Loucy (cell line): ENCODE measurements around the gene NRXN3.

ENCODE experiments used
- H2AFZ ChIP-seq: fragments of 200-600 bp; sonication (generic); 2 replicates; pipeline ENCODE4 v1.6.0; 2016; ENCODE audit warnings: antibody characterized with exemption, mild to moderate bottlenecking, low read length, moderate library complexity
- H3F3A ChIP-seq: fragments of 200-600 bp; 2 replicates; pipeline ENCODE4 v1.6.0; 2016; ENCODE audit warnings: antibody characterized with exemption, low read depth, mild to moderate bottlenecking
- H3K27me3 ChIP-seq: fragments of 200-600 bp; sonication (generic); 2 replicates; pipeline ENCODE4 v1.6.1; 2014; ENCODE audit warnings: low read length, mild to moderate bottlenecking; ENCODE audit not compliant: insufficient read depth, poor library complexity, severe bottlenecking
- H3K36me3 ChIP-seq: fragments of 200-600 bp; sonication (generic); 2 replicates; pipeline ENCODE4 v1.6.1; 2016; ENCODE audit warnings: low read length; ENCODE audit not compliant: insufficient read depth
- H3K4me1 ChIP-seq: fragments of 200-600 bp; sonication (generic); 2 replicates; pipeline ENCODE4 v1.5.1; 2014; ENCODE audit warnings: low read length, mild to moderate bottlenecking; ENCODE audit not compliant: insufficient read depth, poor library complexity, severe bottlenecking
- H3K4me2 ChIP-seq: fragments of 200-600 bp; sonication (generic); 2 replicates; pipeline ENCODE4 v1.6.0; 2014; ENCODE audit warnings: antibody characterized with exemption, low read length, low read depth, mild to moderate bottlenecking; ENCODE audit not compliant: poor library complexity, severe bottlenecking
- H3K4me3 ChIP-seq: fragments of 200-600 bp; sonication (generic); 2 replicates; pipeline ENCODE4 v1.5.1; 2014; ENCODE audit warnings: low read length, mild to moderate bottlenecking, mixed read lengths; ENCODE audit not compliant: poor library complexity, severe bottlenecking
- H3K79me2 ChIP-seq: fragments of 200-600 bp; sonication (generic); 2 replicates; pipeline ENCODE4 v1.6.1; 2014; ENCODE audit warnings: low read length; ENCODE audit not compliant: insufficient read depth
- H3K9ac ChIP-seq: fragments of 200-600 bp; sonication (generic); 2 replicates; pipeline ENCODE4 v1.6.0; 2014; ENCODE audit warnings: mild to moderate bottlenecking, low read depth, low read length, moderate library complexity; ENCODE audit not compliant: poor library complexity, severe bottlenecking
- H3K9me2 ChIP-seq: fragments of 200-600 bp; sonication (generic); replicated peaks from 2 replicates; pipeline ENCODE4 v1.6.1; 2016; ENCODE audit warnings: low read depth, low read length, mixed read lengths
- H3K9me3 ChIP-seq: fragments of 200-600 bp; sonication (generic); 2 replicates; pipeline ENCODE4 v1.6.1; 2014; ENCODE audit warnings: mild to moderate bottlenecking, antibody characterized with exemption, low read length, low read depth; ENCODE audit not compliant: insufficient read depth
- H4K20me1 ChIP-seq: fragments of 200-600 bp; sonication (generic); 2 replicates; pipeline ENCODE4 v1.6.0; 2014; ENCODE audit warnings: antibody characterized with exemption, low read length, mild to moderate bottlenecking; ENCODE audit not compliant: insufficient read depth, poor library complexity, severe bottlenecking
- EZH2phosphoT487 ChIP-seq: fragments of 200-600 bp; IDR thresholded peaks from 2 replicates; pipeline ENCODE4 v1.6.1; 2018; ENCODE audit warnings: antibody characterized with exemption, mild to moderate bottlenecking, moderate library complexity, borderline replicate concordance
- TF ChIP-seq, protein P1 (sequence below): fragments of 200-600 bp; sonication (generic); conservative IDR thresholded peaks from 2 replicates; pipeline ENCODE4 v1.5.1; 2014; ENCODE audit warnings: mild to moderate bottlenecking, antibody characterized with exemption, low read length

NRXN3 gene

DNA sequence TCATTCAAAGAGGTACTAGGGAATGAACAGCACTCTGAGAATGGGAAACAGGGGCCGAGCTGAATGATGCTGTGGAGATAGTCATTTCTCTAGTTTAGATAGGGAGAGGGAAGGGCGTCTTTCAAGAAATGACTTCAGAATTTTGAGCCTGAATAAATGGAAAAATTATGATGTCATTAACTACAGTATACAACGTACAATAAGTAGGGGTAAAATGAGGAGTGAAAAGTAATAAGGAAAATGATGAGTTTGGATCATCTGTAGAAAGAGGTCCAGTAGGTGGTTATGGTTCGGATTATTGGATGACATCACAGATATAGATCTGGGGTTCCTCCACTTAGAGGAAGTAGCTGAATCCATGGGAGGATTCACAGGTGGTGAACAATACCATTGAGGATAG is 1081.1 kb downstream of the NRXN3 start:
- H3K79me2 ChIP-seq: no peaks in the 10 kb centered on the region
- H3K9me2 ChIP-seq: no peaks in the 10 kb centered on the region
- TF ChIP-seq, protein P1, sequence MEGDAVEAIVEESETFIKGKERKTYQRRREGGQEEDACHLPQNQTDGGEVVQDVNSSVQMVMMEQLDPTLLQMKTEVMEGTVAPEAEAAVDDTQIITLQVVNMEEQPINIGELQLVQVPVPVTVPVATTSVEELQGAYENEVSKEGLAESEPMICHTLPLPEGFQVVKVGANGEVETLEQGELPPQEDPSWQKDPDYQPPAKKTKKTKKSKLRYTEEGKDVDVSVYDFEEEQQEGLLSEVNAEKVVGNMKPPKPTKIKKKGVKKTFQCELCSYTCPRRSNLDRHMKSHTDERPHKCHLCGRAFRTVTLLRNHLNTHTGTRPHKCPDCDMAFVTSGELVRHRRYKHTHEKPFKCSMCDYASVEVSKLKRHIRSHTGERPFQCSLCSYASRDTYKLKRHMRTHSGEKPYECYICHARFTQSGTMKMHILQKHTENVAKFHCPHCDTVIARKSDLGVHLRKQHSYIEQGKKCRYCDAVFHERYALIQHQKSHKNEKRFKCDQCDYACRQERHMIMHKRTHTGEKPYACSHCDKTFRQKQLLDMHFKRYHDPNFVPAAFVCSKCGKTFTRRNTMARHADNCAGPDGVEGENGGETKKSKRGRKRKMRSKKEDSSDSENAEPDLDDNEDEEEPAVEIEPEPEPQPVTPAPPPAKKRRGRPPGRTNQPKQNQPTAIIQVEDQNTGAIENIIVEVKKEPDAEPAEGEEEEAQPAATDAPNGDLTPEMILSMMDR: no peak
- TF ChIP-seq EZH2phosphoT487: no peak

DNA sequence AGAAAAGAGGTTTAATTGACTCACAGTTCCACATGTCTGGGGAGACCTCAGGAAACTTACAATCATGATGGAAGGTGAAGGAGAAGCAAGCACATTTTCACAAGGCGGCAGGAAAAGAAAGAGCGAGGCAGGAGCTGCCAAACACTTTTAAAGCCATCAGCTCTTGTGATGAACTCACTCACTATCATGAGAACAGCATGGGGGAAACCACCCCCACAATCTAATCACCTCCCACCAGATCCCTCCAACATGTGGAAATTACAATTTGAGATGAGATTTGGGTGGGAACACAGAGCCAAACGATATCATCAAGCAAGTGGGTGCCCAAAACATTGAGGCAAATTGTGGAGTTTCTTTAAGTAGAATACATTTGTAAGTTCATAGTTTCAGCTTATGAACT is 1083.4 kb downstream of the NRXN3 start:
- Histone ChIP-seq H3K9me2 (no peaks in the 10 kb centered on the region), H3K4me2 (no peak overlapping the region), H3K4me3 (no peak overlapping the region), H3K9me3 (no peaks in the 10 kb centered on the region), H3K9ac (no peak overlapping the region), H3F3A (no peaks in the 10 kb centered on the region), H3K79me2 (no peaks in the 10 kb centered on the region), H3K4me1 (no peaks in the 10 kb centered on the region), H4K20me1 (no peaks in the 10 kb centered on the region), H3K36me3 (no peaks in the 10 kb centered on the region), H3K27me3 (no peaks in the 10 kb centered on the region), H2AFZ (no peak overlapping the region)
- TF ChIP-seq, protein P1: no peak
- TF ChIP-seq EZH2phosphoT487: no peak

More for the DNA sequence above, 1081.1 kb downstream of the NRXN3 start:
- Histone ChIP-seq H3K4me3 (no peak overlapping the region), H3F3A (no peaks in the 10 kb centered on the region), H3K4me2 (no peak overlapping the region), H3K9me3 (no peaks in the 10 kb centered on the region), H3K27me3 (no peaks in the 10 kb centered on the region), H3K4me1 (no peaks in the 10 kb centered on the region), H4K20me1 (no peaks in the 10 kb centered on the region), H3K36me3 (no peaks in the 10 kb centered on the region), H3K9ac (no peak overlapping the region), H2AFZ (no peak overlapping the region)

DNA sequence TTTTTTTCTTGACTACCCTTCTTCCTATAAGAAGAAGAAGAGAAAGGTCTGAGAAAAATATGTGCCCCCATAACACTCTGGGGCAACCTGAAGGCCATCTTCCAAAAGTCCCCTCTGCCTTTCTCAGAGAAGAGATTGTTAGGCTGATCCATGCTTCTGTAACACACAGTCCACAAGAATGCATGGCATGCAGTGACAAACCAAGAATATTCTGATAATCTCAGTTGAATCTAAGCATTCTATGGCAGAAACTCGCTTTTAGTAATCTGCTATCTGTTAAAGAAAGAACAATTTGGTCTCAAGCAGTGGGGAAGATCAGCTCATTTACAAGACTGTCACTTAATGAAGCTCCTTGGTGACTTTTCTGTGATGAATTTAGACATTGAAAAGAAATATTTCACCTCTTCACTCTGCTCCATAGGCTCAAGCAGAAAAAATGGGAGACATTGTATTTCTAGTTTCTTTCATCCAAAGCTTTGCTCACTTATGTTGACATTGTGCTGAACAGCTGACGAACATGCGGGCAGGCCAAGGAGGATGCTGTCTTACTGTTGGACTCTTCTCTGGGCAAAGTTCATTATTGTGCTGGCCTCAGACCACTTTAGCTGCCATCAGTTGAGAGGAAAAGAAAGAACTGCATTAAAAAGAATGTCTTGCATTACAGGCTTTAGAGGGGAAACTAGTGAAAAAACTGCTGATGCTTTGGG is 1084.0 kb downstream of the NRXN3 start:
- Histone ChIP-seq H3K9me3 (no peaks in the 10 kb centered on the region), H3K4me2 (no peak overlapping the region), H4K20me1 (no peaks in the 10 kb centered on the region), H3K9ac (no peak overlapping the region), H3K27me3 (no peaks in the 10 kb centered on the region), H3K79me2 (no peaks in the 10 kb centered on the region), H3K4me3 (no peak overlapping the region), H2AFZ (no peak overlapping the region), H3F3A (no peaks in the 10 kb centered on the region), H3K36me3 (no peaks in the 10 kb centered on the region), H3K4me1 (no peaks in the 10 kb centered on the region), H3K9me2 (no peaks in the 10 kb centered on the region)
- TF ChIP-seq, protein P1: no peak
- no peak for TF ChIP-seq EZH2phosphoT487
